ENCODE data around the gene DLST.

DNA sequence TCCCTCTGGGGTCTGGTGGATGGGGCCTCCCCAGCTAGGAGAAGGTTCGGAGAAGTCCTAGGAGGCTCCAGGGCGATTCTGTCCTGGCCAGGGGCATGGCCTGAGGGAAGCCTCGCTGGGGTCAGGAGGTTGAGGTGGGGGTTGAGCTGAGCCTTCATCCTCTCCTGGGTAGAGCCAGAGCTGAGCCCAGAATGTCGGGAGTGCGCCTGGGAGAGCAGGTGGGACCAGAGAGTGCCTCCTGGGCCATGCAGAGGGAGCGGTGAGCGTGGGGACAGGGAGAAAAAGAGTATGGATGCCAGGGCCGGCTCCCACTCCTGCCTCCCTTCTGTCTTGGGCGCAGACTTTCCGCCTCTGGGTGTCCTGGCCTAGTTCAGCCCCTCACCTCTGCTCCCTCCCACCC is 28.2 kb downstream of the DLST start:
- TF ChIP-seq, protein P1, sequence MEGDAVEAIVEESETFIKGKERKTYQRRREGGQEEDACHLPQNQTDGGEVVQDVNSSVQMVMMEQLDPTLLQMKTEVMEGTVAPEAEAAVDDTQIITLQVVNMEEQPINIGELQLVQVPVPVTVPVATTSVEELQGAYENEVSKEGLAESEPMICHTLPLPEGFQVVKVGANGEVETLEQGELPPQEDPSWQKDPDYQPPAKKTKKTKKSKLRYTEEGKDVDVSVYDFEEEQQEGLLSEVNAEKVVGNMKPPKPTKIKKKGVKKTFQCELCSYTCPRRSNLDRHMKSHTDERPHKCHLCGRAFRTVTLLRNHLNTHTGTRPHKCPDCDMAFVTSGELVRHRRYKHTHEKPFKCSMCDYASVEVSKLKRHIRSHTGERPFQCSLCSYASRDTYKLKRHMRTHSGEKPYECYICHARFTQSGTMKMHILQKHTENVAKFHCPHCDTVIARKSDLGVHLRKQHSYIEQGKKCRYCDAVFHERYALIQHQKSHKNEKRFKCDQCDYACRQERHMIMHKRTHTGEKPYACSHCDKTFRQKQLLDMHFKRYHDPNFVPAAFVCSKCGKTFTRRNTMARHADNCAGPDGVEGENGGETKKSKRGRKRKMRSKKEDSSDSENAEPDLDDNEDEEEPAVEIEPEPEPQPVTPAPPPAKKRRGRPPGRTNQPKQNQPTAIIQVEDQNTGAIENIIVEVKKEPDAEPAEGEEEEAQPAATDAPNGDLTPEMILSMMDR (IDR thresholded peaks at IDR 0.05), result no peak
- no peak for TF ChIP-seq POLR2A (IDR thresholded peaks at IDR 0.05)
